Mucosa of descending colon (tissue), 3 donors: Measurements from ENCODE around the gene TMEM80. TPM values are rescaled to one million over a fixed set of nuclear protein-coding genes. Genes with fewer than 3 reads are reported as not detected.
A peak's percentile ranks its signal among the peaks of the same experiment; 100 is the strongest.

Experiments used
- ATAC-seq: fragments of 200-7000 bp; cut with Tn5 transposase; one replicate; pipeline ENCODE4 v1.9.1; 2020; ENCODE audit warnings: mild to moderate bottlenecking, moderate library complexity
- DNase-seq, 3 donors: peaks; one replicate each; pipeline ENCODE4 v3.0.0-alpha.2; 2020
- H3K36me3 ChIP-seq: fragments of 200-600 bp; one replicate; pipeline ENCODE4 v1.8.0; 2021; ENCODE audit warnings: low read depth, mild to moderate bottlenecking
- H3K4me1 ChIP-seq: fragments of 200-600 bp; one replicate; pipeline ENCODE4 v1.8.0; 2021; ENCODE audit warnings: low read depth, mild to moderate bottlenecking
- H3K4me3 ChIP-seq: fragments of 200-600 bp; one replicate; pipeline ENCODE4 v1.8.0; 2021; ENCODE audit warnings: mild to moderate bottlenecking
- H3K9me3 ChIP-seq: fragments of 200-600 bp; one replicate; pipeline ENCODE4 v1.8.0; 2021; ENCODE audit warnings: mild to moderate bottlenecking
- intact Hi-C, 2 donors: fragments of 100-400 bp; cut with DNase I in 1 of 2; cut with micrococcal nuclease in 1 of 2; formaldehyde crosslinking; loops; one replicate each; pipeline versions ENCODE4 v1.11.0 to v1.11.1; 2022; cut with DNase I, micrococcal nuclease
- total RNA-seq, 3 donors: library from RNA; stranded (reverse); fragmentation: NEBNext Ultra II Directional in 2 of 3; extraction: Animal tissue kit (Norgen Biotek cat#: 25700) in 2 of 3; gene quantifications; one replicate each; pipeline versions ENCODE4 v1.2.1 to v1.2.4, GENCODE V29; 2021 to 2023
- TF ChIP-seq, protein P1 (sequence below): fragments of 200-600 bp; IDR thresholded peaks from one replicate; pipeline ENCODE4 v1.8.0; 2022; ENCODE audit warnings: antibody characterized with exemption, mild to moderate bottlenecking
- donor health status: DM: no; HTN: no; CAD: no; lungs with moderate emphysema.
- donor health status: DM: no; HTN: no; CAD: no.
- donor health status: DM: no; HTN: yes; CAD: no.

TMEM80 gene
- total RNA-seq, 3 donors from 2014 or later, result 31.6 to 43.1 (median 38.0) TPM

DNA sequence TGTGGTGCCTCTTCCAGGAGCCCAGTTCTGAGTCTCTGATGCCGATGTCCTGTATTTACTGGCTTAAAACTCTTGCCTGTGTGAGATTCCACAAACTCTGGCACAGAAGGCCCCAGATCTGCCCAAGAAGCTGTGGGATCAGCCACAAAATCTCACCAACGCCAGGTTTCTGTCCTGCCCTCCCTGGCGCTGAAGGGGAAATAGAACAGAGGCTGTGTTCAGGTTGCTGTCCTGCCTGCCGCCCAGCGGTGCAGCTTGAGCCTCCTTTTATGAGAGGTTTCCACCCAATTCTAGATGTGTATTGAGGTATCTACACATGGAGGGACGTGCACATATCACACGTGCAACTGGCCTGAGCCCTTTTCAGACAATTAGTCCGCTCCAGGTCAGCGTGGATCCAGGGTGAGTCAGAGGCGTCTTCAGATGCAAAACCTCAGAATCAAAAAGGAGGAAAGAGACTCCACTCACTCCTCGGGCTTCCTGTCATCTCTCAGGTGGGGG, 2.2 kb downstream of the TMEM80 start:
- intact Hi-C loops, result no loop called here
- DNase-seq (no peak), ATAC-seq (no peak)
- peaks cover 24% of the 10 kb centered on the region for H3K4me1 ChIP-seq
- H3K4me3 ChIP-seq, result no peak overlapping the region
- TF ChIP-seq, protein P1, sequence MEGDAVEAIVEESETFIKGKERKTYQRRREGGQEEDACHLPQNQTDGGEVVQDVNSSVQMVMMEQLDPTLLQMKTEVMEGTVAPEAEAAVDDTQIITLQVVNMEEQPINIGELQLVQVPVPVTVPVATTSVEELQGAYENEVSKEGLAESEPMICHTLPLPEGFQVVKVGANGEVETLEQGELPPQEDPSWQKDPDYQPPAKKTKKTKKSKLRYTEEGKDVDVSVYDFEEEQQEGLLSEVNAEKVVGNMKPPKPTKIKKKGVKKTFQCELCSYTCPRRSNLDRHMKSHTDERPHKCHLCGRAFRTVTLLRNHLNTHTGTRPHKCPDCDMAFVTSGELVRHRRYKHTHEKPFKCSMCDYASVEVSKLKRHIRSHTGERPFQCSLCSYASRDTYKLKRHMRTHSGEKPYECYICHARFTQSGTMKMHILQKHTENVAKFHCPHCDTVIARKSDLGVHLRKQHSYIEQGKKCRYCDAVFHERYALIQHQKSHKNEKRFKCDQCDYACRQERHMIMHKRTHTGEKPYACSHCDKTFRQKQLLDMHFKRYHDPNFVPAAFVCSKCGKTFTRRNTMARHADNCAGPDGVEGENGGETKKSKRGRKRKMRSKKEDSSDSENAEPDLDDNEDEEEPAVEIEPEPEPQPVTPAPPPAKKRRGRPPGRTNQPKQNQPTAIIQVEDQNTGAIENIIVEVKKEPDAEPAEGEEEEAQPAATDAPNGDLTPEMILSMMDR, result no peak
- H3K36me3 ChIP-seq, result peaks cover 4% of the 10 kb centered on the region
- H3K9me3 ChIP-seq, result no peaks in the 10 kb centered on the region

DNA sequence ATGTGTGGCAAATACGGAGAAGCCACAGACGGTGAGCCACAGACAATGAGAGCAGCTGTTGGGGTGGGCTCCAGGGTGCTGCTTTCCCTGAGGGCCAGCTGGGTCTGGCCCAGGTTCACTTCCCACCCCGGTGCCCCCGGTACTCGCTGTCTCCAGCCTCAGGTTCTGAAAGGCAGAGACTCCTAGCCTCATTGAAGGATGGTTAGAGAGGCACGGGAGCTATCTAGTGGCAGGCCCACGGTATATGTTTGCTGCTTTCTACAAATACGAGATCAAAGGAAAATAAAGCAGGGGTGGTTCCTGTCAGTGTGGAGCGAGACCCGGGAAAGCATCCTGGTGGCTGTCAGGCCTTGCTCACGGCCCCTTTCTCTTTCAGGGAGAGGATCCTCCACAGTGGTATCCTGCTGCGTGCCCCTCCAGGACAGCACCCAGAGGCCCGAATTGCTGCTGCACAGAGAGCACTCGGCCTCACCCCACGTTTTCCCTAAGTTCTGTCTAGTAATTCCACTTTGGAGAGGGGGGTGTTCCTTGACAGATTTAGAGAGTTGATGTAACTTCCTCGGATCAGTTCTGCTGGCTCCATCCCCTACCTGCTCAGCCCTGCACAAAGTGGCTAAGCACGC, 3.0 kb downstream of the TMEM80 start:
- TF ChIP-seq, protein P1, result no peak
- Histone ChIP-seq H3K4me1 (peaks cover 26% of the 10 kb centered on the region), H3K9me3 (no peaks in the 10 kb centered on the region), H3K36me3 (peaks cover 4% of the 10 kb centered on the region), H3K4me3 (no peak overlapping the region)
- intact Hi-C loops, result no loop called here
- DNase-seq (peak in 1 of 3 donors; percentile 46), ATAC-seq (no peak)

DNA sequence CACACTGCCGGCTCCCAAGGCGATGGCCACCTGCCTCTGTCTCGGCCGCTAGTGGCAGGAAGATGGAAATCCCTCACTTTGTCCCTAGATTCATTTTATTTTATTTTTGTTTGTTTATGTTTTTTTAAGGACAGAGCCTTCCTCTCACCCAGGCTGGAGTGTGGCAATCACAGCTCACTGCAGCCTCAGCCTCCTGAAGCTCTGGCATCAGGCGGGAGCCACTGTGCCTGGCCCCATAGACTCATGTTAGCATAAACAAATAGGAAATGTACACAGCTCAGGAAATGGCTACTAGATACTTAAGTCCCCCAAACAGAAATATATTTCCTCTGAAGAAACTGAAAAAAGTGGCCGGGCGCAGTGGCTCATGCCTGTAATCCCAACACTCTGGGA, 3.5 kb downstream of the TMEM80 start:
- Histone ChIP-seq H3K9me3 (no peaks in the 10 kb centered on the region), H3K4me3 (no peak overlapping the region), H3K36me3 (peaks cover 4% of the 10 kb centered on the region), H3K4me1 (peaks cover 24% of the 10 kb centered on the region)
- no peak for ATAC-seq
- TF ChIP-seq, protein P1, result no peak
- intact Hi-C loops, result no loop called here
- peak in 1 of 3 donors; percentile 29 for DNase-seq

DNA sequence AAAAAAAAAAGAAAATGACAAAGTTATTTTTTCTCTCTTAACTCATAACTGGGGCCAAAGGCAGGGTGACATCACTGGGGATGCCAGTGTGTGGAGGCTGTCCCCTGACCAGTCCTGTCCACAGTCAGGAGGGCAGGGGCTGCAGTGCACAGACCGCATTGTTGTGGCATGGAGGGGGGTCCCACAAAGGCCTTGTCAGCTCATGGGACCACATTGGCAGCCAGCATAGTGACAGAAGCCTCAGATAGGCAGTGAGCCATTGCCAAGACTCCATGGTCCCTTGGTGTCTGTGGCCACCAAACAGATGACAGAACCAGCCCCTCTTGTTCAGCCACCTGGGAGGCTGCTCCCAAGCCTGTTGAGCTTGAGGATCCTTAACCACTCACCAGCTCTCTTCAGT, 4.1 kb downstream of the TMEM80 start:
- TF ChIP-seq, protein P1, result no peak
- Histone ChIP-seq H3K4me3 (no peak overlapping the region), H3K4me1 (peaks cover 31% of the 10 kb centered on the region), H3K9me3 (no peaks in the 10 kb centered on the region), H3K36me3 (peaks cover 4% of the 10 kb centered on the region)
- DNase-seq (peak in 1 of 3 donors; percentile 29), ATAC-seq (no peak)
- intact Hi-C loops, result no loop called here

DNA sequence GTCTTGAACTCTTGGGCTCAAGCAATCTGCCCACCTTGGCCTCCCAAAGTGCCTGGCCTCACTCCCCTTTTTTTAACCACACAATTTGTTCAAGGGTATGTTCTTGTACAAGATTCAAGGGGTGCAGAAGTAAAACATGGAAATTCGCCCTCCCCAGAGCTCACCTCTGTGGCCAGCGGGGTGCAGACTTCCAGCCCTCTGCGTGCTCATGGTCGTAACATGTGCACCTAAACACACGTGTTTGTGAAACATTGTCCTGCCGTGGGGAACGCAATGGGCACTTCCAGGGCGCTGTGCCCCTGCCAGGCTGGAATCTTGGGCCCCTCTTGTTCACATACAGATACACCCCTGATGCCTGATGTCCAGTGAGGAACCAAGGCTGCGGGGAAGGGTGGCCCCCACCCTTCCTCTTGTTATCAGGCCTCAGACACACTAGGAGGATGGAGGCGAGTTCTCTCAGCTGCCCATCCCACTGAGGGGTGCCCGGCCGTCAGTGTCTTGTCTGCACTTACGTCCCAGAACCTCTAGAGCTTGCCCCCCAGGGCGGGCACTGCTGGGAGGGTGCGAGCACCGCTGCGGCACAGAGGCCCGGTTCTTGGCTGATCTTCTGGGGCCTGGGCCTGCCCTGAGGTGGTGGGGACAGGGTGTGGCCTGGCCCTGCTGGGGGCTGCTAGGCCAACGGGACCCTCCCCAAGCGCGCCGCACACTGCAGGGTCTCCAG, 6.3 kb downstream of the TMEM80 start:
- TF ChIP-seq, protein P1, result no peak
- intact Hi-C loops, result no loop called here
- ATAC-seq (no peak), DNase-seq (peak in 2 of 3 donors; percentile 45 to 60)
- Histone ChIP-seq H3K36me3 (no peaks in the 10 kb centered on the region), H3K4me1 (peaks cover 30% of the 10 kb centered on the region), H3K4me3 (no peak overlapping the region), H3K9me3 (no peaks in the 10 kb centered on the region)
